GM04503 (cell line): ENCODE measurements around the gene ELK3.
A peak's percentile ranks its signal among the peaks of the same experiment; 100 is the strongest.
"Not testable (repeated sequence)": the region's sequence is repeated elsewhere in the genome, so short reads cannot be mapped to it uniquely, and the experiment has no call there.

Source experiments
- DNase-seq: peaks from one replicate; pipeline ENCODE4 v3.0.0-alpha.2; 2012; ENCODE audit warnings: low read depth

Gene ELK3

DNA sequence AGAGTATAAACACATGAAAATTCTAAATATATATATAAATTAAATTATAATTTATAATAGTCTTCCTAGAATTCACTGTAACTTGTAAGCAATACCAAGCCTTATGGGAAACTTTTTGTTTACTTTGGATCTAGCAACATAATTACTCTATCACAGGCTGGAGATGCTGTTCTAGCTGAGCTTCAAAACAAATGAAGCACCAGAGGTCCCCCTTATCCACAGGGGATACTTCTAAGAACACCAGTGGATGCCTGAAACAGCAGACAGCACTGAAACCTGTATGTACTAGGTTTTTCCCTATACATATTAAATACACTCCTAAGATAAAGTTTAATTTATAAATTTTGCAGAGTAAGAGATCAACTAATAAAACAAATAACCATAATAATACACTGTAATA is 109.5 kb downstream of the ELK3 start:
- DNase-seq: no peak

DNA sequence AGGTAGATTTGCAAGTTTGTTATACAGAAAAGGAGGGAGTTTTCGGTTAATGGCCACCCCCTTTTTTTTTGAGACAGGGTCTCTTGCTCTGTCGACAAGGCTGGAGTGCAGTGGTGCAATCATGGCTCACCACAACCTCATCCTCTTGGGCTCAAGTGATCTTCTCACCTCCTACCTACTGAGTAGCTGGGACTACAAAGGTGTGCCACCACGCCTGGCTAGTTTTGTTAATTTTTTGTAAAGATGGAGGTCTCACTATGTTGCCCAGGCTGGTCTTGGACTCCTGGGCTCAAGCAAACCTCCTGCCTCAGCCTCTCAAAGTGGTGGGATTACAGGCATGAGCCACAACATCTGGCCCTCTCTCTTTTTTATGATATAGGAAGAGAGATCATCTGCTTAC is 111.5 kb downstream of the ELK3 start:
- DNase-seq: no peak

DNA sequence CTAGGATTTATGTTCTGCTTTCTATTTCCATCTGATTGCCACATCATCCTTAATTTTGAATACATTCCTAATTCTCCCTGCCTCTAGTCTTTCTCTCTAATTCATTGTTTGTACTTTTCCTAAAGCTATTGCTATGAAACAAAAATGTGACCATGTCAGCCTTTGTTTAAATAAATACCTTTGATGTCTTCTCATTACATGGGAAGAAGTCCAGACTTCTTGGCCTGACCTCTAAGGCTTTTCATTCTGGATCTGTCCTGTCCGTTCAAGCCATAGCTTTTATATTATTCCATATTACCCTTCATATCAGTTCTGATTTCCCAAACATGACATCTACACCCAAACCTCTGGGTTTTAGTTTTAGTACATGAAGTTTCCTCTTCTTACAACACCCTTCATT is 114.7 kb downstream of the ELK3 start:
- peak; percentile 47 for DNase-seq

DNA sequence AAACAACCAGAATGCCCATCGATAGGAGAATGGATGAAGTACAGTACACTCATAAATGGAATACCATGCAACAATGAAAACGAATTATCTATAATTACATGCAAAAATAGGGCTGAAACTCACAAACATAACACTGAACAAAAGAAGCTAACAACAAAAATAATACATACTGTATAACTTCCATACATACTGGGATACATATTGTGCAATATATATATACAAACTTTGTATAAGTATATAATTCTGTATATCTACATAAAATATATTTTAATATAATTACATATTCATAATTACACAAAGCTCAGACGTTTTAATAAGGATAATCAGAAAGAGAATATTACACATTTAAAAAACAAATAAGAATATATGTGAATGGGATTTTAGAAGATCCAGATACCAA is 115.9 kb downstream of the ELK3 start:
- DNase-seq: no peak

DNA sequence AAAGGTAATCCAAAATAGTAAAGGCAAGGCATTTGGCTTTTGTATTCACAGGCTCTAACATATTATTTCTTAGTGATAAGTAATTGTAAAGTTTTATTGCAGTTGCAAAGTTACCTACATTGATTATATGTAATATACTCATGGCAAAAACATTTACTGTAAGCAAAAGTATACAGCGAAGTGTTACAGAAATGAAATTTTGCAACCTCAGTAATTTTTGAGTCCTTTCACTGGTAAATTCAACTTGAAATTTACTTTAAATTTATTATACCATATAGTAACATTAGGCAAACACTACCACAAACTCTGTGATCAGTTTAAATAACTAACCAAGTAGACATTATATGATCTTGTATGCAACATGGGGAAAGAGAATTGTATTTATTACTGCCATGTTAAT is 117.0 kb downstream of the ELK3 start:
- no peak for DNase-seq

DNA sequence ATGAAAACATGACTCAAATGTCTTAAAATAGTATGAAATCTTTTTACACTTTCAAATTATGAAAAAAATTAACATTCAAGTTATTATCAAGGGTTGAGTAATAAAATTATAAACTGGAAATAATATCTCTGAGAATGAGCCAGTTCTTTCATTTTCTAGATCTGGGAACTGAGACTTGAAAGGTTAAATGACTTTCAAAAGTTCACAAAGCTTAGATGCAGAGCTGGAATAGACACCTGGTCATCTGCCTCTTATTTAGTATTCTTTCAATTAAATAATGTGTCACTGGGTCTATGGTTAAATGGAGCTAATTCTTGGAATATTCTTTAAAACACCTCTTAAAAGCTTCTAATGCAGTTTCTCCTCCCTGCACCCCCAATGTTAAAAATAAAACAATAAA is 119.4 kb downstream of the ELK3 start:
- no peak for DNase-seq

DNA sequence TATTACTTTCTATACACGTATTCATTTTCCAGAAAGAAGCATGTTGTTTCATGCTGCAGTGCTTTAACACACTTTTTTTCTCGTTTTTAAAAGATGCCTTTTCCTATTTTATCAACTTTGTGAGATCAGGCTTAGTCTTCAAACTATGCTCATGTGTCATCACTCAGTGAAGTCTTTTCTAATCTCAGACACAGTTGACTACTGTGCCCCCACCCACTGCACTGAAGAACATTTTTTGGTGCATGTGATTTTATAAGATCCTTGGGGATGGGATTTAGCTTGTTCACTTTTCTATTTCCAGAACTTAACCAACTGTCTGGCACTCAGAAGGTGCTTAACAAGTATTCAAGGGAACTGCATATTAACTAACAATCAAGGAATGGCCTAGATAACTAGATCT is 120.5 kb downstream of the ELK3 start:
- DNase-seq: no peak

DNA sequence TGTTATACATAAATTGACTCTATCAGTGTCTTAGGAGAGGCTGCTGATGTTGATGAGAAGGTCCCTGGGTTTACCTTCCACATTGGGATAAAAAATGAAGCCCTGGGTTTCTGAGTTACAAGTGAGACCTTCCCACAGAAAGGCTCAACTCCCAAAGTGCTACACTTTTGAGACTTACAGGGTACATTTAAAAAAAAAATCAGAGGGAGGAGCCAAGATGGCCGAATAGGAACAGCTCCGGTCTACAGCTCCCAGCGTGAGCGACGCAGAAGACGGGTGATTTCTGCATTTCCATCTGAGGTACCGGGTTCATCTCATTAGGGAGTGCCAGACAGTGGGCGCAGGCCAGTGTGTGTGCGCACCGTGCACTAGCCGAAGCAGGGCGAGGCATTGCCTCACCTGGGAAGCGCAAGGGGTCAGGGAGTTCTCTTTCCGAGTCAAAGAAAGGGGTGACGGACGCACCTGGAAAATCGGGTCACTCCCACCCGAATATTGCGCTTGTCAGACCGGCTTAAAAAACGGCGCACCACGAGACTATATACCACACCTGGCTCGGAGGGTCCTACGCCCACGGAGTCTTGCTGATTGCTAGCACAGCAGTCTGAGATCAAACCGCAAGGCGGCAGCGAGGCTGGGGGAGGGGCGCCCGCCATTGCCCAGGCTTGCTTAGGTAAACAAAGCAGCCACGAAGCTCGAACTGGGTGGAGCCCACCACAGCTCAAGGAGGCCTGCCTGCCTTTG is 121.7 kb downstream of the ELK3 start:
- not testable (repeated sequence) for DNase-seq

DNA sequence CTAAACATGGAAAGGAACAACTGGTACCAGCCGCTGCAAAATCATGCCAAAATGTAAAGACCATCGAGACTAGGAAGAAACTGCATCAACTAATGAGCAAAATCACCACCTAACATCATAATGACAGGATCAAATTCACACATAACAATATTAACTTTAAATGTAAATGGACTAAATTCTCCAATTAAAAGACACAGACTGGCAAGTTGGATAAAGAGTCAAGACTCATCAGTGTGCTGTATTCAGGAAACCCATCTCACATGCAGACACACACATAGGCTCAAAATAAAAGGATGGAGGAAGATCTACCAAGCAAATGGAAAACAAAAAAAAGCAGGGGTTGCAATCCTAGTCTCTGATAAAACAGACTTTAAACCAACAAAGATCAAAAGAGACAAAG is 123.6 kb downstream of the ELK3 start:
- not testable (repeated sequence) for DNase-seq
